Subcutaneous adipose tissue (tissue), 4 donors: ENCODE measurements around the gene DNM3. TPM values are rescaled to one million over a fixed set of nuclear protein-coding genes. Genes with fewer than 3 reads are reported as not detected.

Experiments
- CTCF ChIP-seq: fragments of 450-650 bp; IDR thresholded peaks from one replicate; pipeline ENCODE4 v1.5.1; 2016; ENCODE audit warnings: low read depth, mild to moderate bottlenecking, control low read depth, antibody characterized with exemption, moderate library complexity
- total RNA-seq, 4 donors: library from RNA; depleted of rRNA; stranded (reverse); fragments of >200 nt; gene quantifications; one replicate each; pipeline ENCODE4 v1.1.0, GENCODE V29; 2016

Gene DNM3
- total RNA-seq, 4 donors from 2014 or later: 4.1 to 8.8 (median 7.6) TPM

- TF ChIP-seq CTCF: no peak
Measured at GRCh38 chr1:171819946-171820345, 21.4 kb upstream of the DNM3 start.

GRCh38 chr1:171826973-171827372, 14.3 kb upstream of the DNM3 start:
- TF ChIP-seq CTCF: no peak

- TF ChIP-seq CTCF: no peak
Measured at GRCh38 chr1:171828794-171829193, 12.5 kb upstream of the DNM3 start.

GRCh38 chr1:171833091-171833825, 8.0 kb upstream of the DNM3 start:
- TF ChIP-seq CTCF: no peak

- no peak for TF ChIP-seq CTCF
Measured at GRCh38 chr1:171834821-171835220, 6.5 kb upstream of the DNM3 start.

- TF ChIP-seq CTCF: no peak
Measured at GRCh38 chr1:171835891-171836290, 5.4 kb upstream of the DNM3 start.

- no peak for TF ChIP-seq CTCF
Measured at GRCh38 chr1:171841931-171842761, 848 bp downstream of the DNM3 start.
